GM19025 (cell line): ENCODE data around the gene IFT81.
"Not testable (repeated sequence)": the region's sequence is repeated elsewhere in the genome, so short reads cannot be mapped to it uniquely, and the experiment has no call there.

Experiments
- ATAC-seq: cut with Tn5 transposase; IDR thresholded peaks from one replicate; pipeline ENCODE4 v1.9.1; 2021; ENCODE audit warnings: mild to moderate bottlenecking, low read depth, moderate library complexity; ENCODE audit not compliant: unreplicated experiment

Gene IFT81

GRCh38 chr12:110107369-110108281, 16.5 kb upstream of the IFT81 start:
- no peak for ATAC-seq

DNA sequence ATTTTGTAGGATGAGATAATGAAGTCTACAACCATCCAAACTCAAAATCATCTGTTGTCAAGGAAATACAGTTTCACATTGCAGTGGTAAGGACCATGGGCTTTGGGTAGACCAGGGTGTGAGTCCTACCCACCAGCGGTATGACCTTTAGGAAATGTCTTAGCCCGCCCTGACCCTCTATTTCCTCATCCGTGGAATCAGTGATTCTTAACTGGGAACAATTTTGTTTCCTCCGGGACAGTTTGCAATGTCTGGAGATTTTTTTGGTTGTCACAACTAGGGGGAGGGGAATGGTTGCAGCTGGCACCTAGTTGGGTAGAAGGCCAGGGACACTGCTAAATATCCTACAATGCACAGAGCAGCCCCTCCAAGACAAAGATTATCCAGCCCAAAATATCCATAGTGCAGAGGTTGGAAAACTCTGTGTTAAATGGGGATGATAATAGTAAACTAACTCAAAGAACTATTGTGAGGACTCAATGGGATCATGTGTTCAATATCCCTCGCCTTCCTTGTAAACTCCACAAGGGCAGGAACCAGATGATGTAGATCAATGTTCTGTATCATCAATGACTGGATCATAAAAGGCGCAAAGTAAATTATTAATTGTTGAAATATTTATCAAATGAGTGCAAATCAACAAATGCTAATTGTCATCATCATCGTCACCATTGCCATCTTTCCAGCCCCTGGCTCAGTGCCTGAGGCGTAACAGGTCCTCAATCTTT, 15.7 kb upstream of the IFT81 start:
- no peak for ATAC-seq

GRCh38 chr12:110109037-110109836, 14.9 kb upstream of the IFT81 start:
- ATAC-seq = no peak

DNA sequence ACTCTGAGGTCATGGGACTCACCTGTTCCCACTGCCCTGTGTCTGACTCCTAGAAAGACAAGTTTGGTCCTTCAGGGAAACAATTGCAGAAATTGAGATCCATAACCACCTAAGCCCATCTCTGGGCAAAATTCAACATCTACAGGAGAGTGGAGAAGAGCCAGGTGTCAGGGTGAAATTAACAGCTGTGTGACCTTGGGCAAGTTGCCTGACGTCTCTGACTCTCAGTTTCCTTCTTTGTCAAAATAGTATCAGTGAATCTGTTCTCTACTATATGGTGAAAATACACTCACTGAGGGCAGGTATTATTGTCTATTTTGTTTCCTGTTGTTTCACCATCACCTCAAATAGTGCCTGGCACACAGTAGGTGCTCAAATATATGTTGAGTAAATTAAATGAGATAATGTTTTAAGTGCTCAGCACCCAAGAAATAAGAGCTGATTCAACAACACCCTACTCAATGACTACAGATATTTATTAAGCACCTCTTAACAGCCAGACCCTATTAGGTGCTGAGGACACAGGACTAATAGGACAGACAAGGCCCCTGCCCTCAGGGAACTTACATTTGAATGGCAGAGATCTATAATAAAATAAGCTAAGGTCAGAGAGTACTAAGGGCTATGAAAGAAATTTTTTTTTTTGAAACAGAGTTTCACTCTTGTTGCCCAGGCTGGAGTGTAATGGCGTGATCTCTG, 14.2 kb upstream of the IFT81 start:
- ATAC-seq = no peak

- no peak for ATAC-seq
Measured at GRCh38 chr12:110111476-110112334, 12.5 kb upstream of the IFT81 start.

DNA sequence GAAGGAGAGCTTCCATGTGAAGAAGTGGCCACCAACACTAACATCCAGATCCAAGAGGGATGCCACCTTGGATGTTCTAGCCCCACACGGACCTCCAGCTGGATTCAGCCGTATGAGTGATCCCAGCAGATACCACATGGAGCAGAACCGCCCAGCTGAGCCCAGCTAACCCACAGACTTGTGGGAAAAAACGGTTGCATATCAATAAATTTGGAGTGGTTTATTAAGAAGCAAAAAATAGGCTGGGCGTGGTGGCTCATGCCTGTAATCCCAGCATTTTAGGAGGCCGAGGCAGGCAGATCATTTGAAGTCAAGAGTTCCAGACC, 11.9 kb upstream of the IFT81 start:
- no peak for ATAC-seq

- ATAC-seq = no peak
Measured at GRCh38 chr12:110114528-110114937, 9.6 kb upstream of the IFT81 start.

- no peak for ATAC-seq
Measured at GRCh38 chr12:110115675-110116074, 8.5 kb upstream of the IFT81 start.

- ATAC-seq = no peak
Measured at GRCh38 chr12:110116623-110117022, 7.5 kb upstream of the IFT81 start.

- not testable (repeated sequence) for ATAC-seq
Measured at GRCh38 chr12:110117210-110117609, 6.9 kb upstream of the IFT81 start.

DNA sequence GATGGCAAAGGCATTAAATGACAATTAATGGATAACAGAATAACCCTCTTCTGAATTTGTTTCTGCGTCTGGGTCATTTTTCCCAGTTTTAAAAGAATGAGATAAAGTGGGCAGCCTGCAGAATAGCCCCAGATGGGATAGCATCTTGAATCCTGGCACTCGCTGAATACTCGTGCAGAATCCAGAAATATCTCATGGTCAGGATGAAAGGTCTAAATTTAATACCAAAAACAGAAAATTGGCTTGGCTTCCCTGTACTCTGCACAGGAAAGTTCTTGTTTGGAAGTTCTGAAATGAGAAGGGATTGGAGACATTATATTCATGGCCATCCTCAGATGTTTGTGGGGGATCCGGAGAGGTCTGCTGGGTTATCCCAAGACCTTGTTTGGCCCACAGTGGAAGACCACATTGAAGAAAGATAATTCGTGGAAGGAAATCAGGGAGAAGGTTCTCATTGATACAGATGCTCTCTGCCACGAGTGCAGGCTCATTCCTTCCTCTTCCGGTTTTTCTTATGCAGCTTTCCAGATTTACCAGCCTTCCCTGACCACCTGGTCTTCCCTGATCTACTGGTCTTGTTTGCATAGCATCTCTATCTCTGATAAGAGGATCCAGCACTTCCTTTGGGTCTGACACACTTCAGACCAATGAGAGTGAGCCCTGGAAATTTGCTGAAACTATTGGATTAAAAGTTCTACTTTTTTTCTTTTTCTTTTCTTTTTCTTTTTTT, 6.0 kb upstream of the IFT81 start:
- no peak for ATAC-seq

GRCh38 chr12:110122929-110123328, 1.2 kb upstream of the IFT81 start:
- ATAC-seq = no peak

DNA sequence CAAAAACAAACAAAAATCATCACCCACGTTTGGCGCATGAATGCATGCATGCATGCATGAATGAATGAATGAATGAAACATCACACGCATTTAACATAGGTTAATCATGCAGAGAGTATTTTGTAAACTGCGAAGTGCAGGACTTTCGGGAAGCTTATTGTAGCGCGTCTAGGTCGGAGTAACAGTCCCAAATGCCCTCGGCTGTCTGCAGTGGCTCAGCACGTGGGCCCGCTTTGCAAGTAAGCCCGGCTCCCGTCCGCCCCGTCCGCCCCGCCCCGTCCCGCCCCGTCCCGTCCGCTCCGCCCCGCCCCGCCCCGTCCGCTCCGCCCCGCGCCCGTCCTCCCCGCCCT, 263 bp upstream of the IFT81 start:
- ATAC-seq = peak; percentile 64

- no peak for ATAC-seq
Measured at GRCh38 chr12:110126557-110126956, 2.4 kb downstream of the IFT81 start.

GRCh38 chr12:110134691-110135411, 10.7 kb downstream of the IFT81 start:
- no peak for ATAC-seq

GRCh38 chr12:110135806-110136205, 11.6 kb downstream of the IFT81 start:
- ATAC-seq = no peak

- no peak for ATAC-seq
Measured at GRCh38 chr12:110137786-110138185, 13.6 kb downstream of the IFT81 start.

DNA sequence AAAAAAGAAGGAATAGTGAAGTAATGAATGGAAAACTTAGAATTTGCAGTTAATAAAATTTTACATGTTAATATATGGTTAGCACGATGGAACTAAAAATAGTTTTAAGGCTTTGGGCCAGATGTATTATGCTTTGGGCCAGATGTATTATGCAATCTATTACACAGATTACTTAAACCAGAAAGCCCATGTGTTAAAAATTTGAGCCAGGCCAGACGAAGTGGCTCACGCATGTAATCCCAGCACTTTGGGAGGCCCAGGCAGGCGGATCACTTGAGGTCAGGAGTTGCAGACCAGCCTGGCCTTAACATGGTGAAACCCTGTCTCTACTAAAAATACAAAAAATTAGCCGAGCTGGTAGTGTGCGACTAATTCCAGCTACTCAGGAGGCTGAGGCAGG, 17.2 kb downstream of the IFT81 start:
- ATAC-seq = no peak
